GM23338 (cell line): ENCODE data around the gene LRRFIP2. TPM values are rescaled to one million over a fixed set of nuclear protein-coding genes. Genes with fewer than 3 reads are reported as not detected.
A peak's percentile ranks its signal among the peaks of the same experiment; 100 is the strongest.

Source experiments
- ATAC-seq: fragments of 200-7000 bp; cut with Tn5 transposase; 3 replicates; pipeline ENCODE4 v1.9.1; 2020
- DNase-seq: peaks from one replicate; pipeline ENCODE4 v3.0.0-alpha.2; 2015; ENCODE audit warnings: low spot score
- H2AFZ ChIP-seq: fragments of 200-600 bp; sonication (generic); 2 replicates; pipeline ENCODE4 v1.8.0; 2016; ENCODE audit warnings: antibody characterized with exemption, mild to moderate bottlenecking, moderate library complexity
- H3F3A ChIP-seq: fragments of 200-600 bp; sonication (generic); replicated peaks from 2 replicates; pipeline ENCODE4 v1.8.0; 2017; ENCODE audit warnings: antibody characterized with exemption, mixed run types, low read depth
- H3K27ac ChIP-seq: fragments of 200-600 bp; sonication (generic); 2 replicates; pipeline ENCODE4 v1.6.1; 2016; ENCODE audit warnings: low read depth
- H3K27me3 ChIP-seq: fragments of 200-600 bp; sonication (generic); 2 replicates; pipeline ENCODE4 v1.8.0; 2016; ENCODE audit warnings: mild to moderate bottlenecking, mixed run types, moderate library complexity; ENCODE audit not compliant: insufficient read depth
- H3K36me3 ChIP-seq: fragments of 200-600 bp; sonication (generic); 2 replicates; pipeline ENCODE4 v1.8.0; 2016; ENCODE audit warnings: mild to moderate bottlenecking; ENCODE audit not compliant: insufficient read depth
- H3K4me1 ChIP-seq: fragments of 200-600 bp; sonication (generic); 2 replicates; pipeline ENCODE4 v1.8.0; 2016; ENCODE audit warnings: mild to moderate bottlenecking, moderate library complexity; ENCODE audit not compliant: insufficient read depth
- H3K4me2 ChIP-seq: fragments of 200-600 bp; sonication (generic); 2 replicates; pipeline ENCODE4 v1.7.1; 2017; ENCODE audit warnings: mixed run types
- H3K4me3 ChIP-seq: fragments of 200-600 bp; sonication (generic); 2 replicates; pipeline ENCODE4 v1.6.1; 2016; ENCODE audit warnings: mixed run types
- H3K79me2 ChIP-seq: fragments of 200-600 bp; sonication (generic); replicated peaks from 2 replicates; pipeline ENCODE4 v1.8.0; 2017; ENCODE audit warnings: mild to moderate bottlenecking; ENCODE audit not compliant: insufficient read depth
- H3K9me2 ChIP-seq: fragments of 200-600 bp; sonication (generic); 2 replicates; pipeline ENCODE4 v1.8.0; 2017; ENCODE audit not compliant: insufficient read depth
- H4K20me1 ChIP-seq: fragments of 200-600 bp; sonication (generic); replicated peaks from 2 replicates; pipeline ENCODE4 v1.8.0; 2017; ENCODE audit warnings: mild to moderate bottlenecking; ENCODE audit not compliant: insufficient read depth
- H3K27ac Mint-ChIP-seq: 2 replicates; pipeline ENCODE4 v1.8.0; 2020; ENCODE audit warnings: inconsistent platforms, mild to moderate bottlenecking, moderate library complexity, mixed read lengths
- H3K27me3 Mint-ChIP-seq: 3 replicates; pipeline ENCODE4 v1.8.0; 2022; ENCODE audit warnings: low read depth, mild to moderate bottlenecking, moderate library complexity, mixed read lengths, inconsistent platforms; ENCODE audit not compliant: insufficient read depth, poor library complexity
- H3K36me3 Mint-ChIP-seq: 3 replicates; pipeline ENCODE4 v1.8.0; 2021; ENCODE audit warnings: low read depth, mild to moderate bottlenecking, inconsistent platforms, moderate library complexity, mixed read lengths
- H3K4me1 Mint-ChIP-seq: 3 replicates; pipeline ENCODE4 v1.8.0; 2020; ENCODE audit warnings: mild to moderate bottlenecking, inconsistent platforms, mixed read lengths
- H3K4me3 Mint-ChIP-seq: 3 replicates; pipeline ENCODE4 v1.8.0; 2021; ENCODE audit warnings: moderate library complexity, mild to moderate bottlenecking, inconsistent platforms, mixed read lengths
- H3K9me3 Mint-ChIP-seq: 3 replicates; pipeline ENCODE4 v1.8.0; 2020; ENCODE audit warnings: moderate library complexity, mild to moderate bottlenecking, inconsistent platforms, mixed read lengths
- CREB1 ChIP-seq: fragments of 250-450 bp; sonication (Bioruptor Pico); IDR thresholded peaks from 2 replicates; pipeline ENCODE4 v1.5.0; 2020; ENCODE audit warnings: low read depth, mild to moderate bottlenecking, moderate library complexity
- EZH2 ChIP-seq: fragments of 200-600 bp; sonication (generic); IDR thresholded peaks from one replicate; pipeline ENCODE4 v1.8.0; 2017; ENCODE audit warnings: antibody characterized with exemption, mild to moderate bottlenecking, low read depth; ENCODE audit not compliant: unreplicated experiment
- EZH2phosphoT487 ChIP-seq: fragments of 200-600 bp; sonication (generic); IDR thresholded peaks from one replicate; pipeline ENCODE4 v1.8.1; 2018; ENCODE audit warnings: antibody characterized with exemption; ENCODE audit not compliant: unreplicated experiment
- JUNB ChIP-seq: IDR thresholded peaks from one replicate; pipeline ENCODE4 v1.6.1; 2016; ENCODE audit warnings: antibody characterized with exemption; ENCODE audit not compliant: unreplicated experiment
- NANOG ChIP-seq: IDR thresholded peaks from 2 replicates; pipeline ENCODE4 v1.6.1; 2016; ENCODE audit warnings: antibody characterized with exemption, borderline replicate concordance
- POLR2AphosphoS5 ChIP-seq: IDR thresholded peaks from 2 replicates; pipeline ENCODE4 v1.6.1; 2016; ENCODE audit warnings: antibody characterized with exemption, low read depth
- STAT1 ChIP-seq: IDR thresholded peaks from one replicate; pipeline ENCODE4 v1.6.1; 2016; ENCODE audit warnings: antibody characterized with exemption; ENCODE audit not compliant: unreplicated experiment
- ZNF114 ChIP-seq: fragments of 250-450 bp; sonication (Bioruptor Pico); IDR thresholded peaks from 2 replicates; pipeline ENCODE4 v1.5.0; 2020; ENCODE audit warnings: mild to moderate bottlenecking, moderate library complexity
- ZNF331 ChIP-seq: fragments of 250-450 bp; sonication (Bioruptor Pico); IDR thresholded peaks from 2 replicates; pipeline ENCODE4 v1.5.0; 2020; ENCODE audit warnings: low read depth, mild to moderate bottlenecking, moderate library complexity
- polyA plus RNA-seq: library from polyadenylated mRNA; unstranded; fragments of >200 nt; fragmentation: Nextera tagmentation; extraction: Ambion mirVana; gene quantifications from 2 replicates; pipeline ENCODE4 v1.2.1, GENCODE V29; 2016
- total RNA-seq: library from RNA; depleted of rRNA; stranded (reverse); fragments of >200 nt; shearing (Covaris generic); gene quantifications from 2 replicates; pipeline ENCODE4 v1.2.3, GENCODE V29; 2014
- TF ChIP-seq, protein P1 (sequence below): IDR thresholded peaks from 2 replicates; pipeline ENCODE4 v1.6.1; 2016; ENCODE audit warnings: antibody characterized with exemption
- TF ChIP-seq, protein P2 (sequence below): IDR thresholded peaks from one replicate; pipeline ENCODE4 v1.6.1; 2018; ENCODE audit warnings: antibody characterized with exemption; ENCODE audit not compliant: unreplicated experiment
- TF ChIP-seq, protein P3 (sequence below): fragments of 250-450 bp; sonication (Bioruptor Pico); IDR thresholded peaks from 2 replicates; pipeline ENCODE4 v1.5.0; 2020; ENCODE audit warnings: mild to moderate bottlenecking, moderate library complexity
- TF ChIP-seq, protein P4 (sequence below), 2 experiments: fragments of 200-600 bp in 1 of 2; sonication (generic) in 1 of 2; conservative IDR thresholded peaks; 2 replicates each; pipeline versions ENCODE4 v1.5.1 to v1.6.1; 2016 to 2017; ENCODE audit warnings: antibody characterized with exemption in 2 of 2, low read depth in 2 of 2, mild to moderate bottlenecking in 2 of 2, moderate library complexity in 1 of 2

Gene LRRFIP2
- total and polyA plus RNA-seq, 2 experiments from 2014 or later: 20.3 to 29.0 TPM

DNA sequence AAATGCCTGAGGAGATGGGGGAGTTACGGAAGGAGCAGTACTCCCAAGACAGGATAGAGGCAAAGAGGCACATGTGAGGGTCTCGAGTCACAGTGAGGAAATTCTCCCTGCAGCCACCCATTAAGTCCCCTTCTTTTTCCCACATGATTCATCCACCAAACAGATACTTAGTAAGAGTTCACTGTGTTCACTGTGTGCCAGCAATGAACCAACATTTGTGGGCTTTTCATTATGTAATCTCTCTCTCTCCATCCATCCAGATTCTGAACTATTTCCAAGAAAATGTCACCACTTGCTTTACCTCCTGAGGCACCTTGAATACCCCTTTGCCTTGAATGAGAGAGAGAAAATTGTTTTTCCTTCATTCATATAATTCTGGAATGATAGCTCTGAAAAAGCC, 24.6 kb upstream of the LRRFIP2 start:
- H2AFZ ChIP-seq: peak overlapping the region; percentile 32; the same call in 1 of the 2 replicates
- DNase-seq (no peak), ATAC-seq (no peak)
- 0 out of 3 replicates have a peak, but pooled peaks cover 2% of the 10 kb centered on the region for H3K4me1 Mint-ChIP-seq
- no peaks in the 10 kb centered on the region for H3K79me2 ChIP-seq
- no peak overlapping the region for H3K4me3 Mint-ChIP-seq
- peaks cover 1% of the 10 kb centered on the region for H3K27me3 Mint-ChIP-seq
- no peak overlapping the region for H3K4me3 ChIP-seq
- no peaks in the 10 kb centered on the region for H3K4me1 ChIP-seq
- H3F3A ChIP-seq: no peaks in the 10 kb centered on the region
- no peak overlapping the region for H3K27ac ChIP-seq
- no peaks in the 10 kb centered on the region for H3K9me3 Mint-ChIP-seq
- no peak overlapping the region for H3K27ac Mint-ChIP-seq
- TF ChIP-seq CREB1 (CRISPR knock-in tag) (no peak), ZNF114 (CRISPR knock-in tag) (no peak), ZNF331 (CRISPR knock-in tag) (no peak), EZH2phosphoT487 (no peak), STAT1 (no peak), NANOG (no peak), JUNB (no peak), POLR2AphosphoS5 (no peak), EZH2 (no peak)
- TF ChIP-seq, protein P1, sequence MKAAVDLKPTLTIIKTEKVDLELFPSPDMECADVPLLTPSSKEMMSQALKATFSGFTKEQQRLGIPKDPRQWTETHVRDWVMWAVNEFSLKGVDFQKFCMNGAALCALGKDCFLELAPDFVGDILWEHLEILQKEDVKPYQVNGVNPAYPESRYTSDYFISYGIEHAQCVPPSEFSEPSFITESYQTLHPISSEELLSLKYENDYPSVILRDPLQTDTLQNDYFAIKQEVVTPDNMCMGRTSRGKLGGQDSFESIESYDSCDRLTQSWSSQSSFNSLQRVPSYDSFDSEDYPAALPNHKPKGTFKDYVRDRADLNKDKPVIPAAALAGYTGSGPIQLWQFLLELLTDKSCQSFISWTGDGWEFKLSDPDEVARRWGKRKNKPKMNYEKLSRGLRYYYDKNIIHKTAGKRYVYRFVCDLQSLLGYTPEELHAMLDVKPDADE: no peak
- TF ChIP-seq, protein P2, sequence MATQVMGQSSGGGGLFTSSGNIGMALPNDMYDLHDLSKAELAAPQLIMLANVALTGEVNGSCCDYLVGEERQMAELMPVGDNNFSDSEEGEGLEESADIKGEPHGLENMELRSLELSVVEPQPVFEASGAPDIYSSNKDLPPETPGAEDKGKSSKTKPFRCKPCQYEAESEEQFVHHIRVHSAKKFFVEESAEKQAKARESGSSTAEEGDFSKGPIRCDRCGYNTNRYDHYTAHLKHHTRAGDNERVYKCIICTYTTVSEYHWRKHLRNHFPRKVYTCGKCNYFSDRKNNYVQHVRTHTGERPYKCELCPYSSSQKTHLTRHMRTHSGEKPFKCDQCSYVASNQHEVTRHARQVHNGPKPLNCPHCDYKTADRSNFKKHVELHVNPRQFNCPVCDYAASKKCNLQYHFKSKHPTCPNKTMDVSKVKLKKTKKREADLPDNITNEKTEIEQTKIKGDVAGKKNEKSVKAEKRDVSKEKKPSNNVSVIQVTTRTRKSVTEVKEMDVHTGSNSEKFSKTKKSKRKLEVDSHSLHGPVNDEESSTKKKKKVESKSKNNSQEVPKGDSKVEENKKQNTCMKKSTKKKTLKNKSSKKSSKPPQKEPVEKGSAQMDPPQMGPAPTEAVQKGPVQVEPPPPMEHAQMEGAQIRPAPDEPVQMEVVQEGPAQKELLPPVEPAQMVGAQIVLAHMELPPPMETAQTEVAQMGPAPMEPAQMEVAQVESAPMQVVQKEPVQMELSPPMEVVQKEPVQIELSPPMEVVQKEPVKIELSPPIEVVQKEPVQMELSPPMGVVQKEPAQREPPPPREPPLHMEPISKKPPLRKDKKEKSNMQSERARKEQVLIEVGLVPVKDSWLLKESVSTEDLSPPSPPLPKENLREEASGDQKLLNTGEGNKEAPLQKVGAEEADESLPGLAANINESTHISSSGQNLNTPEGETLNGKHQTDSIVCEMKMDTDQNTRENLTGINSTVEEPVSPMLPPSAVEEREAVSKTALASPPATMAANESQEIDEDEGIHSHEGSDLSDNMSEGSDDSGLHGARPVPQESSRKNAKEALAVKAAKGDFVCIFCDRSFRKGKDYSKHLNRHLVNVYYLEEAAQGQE: no peak
- TF ChIP-seq, protein P3, sequence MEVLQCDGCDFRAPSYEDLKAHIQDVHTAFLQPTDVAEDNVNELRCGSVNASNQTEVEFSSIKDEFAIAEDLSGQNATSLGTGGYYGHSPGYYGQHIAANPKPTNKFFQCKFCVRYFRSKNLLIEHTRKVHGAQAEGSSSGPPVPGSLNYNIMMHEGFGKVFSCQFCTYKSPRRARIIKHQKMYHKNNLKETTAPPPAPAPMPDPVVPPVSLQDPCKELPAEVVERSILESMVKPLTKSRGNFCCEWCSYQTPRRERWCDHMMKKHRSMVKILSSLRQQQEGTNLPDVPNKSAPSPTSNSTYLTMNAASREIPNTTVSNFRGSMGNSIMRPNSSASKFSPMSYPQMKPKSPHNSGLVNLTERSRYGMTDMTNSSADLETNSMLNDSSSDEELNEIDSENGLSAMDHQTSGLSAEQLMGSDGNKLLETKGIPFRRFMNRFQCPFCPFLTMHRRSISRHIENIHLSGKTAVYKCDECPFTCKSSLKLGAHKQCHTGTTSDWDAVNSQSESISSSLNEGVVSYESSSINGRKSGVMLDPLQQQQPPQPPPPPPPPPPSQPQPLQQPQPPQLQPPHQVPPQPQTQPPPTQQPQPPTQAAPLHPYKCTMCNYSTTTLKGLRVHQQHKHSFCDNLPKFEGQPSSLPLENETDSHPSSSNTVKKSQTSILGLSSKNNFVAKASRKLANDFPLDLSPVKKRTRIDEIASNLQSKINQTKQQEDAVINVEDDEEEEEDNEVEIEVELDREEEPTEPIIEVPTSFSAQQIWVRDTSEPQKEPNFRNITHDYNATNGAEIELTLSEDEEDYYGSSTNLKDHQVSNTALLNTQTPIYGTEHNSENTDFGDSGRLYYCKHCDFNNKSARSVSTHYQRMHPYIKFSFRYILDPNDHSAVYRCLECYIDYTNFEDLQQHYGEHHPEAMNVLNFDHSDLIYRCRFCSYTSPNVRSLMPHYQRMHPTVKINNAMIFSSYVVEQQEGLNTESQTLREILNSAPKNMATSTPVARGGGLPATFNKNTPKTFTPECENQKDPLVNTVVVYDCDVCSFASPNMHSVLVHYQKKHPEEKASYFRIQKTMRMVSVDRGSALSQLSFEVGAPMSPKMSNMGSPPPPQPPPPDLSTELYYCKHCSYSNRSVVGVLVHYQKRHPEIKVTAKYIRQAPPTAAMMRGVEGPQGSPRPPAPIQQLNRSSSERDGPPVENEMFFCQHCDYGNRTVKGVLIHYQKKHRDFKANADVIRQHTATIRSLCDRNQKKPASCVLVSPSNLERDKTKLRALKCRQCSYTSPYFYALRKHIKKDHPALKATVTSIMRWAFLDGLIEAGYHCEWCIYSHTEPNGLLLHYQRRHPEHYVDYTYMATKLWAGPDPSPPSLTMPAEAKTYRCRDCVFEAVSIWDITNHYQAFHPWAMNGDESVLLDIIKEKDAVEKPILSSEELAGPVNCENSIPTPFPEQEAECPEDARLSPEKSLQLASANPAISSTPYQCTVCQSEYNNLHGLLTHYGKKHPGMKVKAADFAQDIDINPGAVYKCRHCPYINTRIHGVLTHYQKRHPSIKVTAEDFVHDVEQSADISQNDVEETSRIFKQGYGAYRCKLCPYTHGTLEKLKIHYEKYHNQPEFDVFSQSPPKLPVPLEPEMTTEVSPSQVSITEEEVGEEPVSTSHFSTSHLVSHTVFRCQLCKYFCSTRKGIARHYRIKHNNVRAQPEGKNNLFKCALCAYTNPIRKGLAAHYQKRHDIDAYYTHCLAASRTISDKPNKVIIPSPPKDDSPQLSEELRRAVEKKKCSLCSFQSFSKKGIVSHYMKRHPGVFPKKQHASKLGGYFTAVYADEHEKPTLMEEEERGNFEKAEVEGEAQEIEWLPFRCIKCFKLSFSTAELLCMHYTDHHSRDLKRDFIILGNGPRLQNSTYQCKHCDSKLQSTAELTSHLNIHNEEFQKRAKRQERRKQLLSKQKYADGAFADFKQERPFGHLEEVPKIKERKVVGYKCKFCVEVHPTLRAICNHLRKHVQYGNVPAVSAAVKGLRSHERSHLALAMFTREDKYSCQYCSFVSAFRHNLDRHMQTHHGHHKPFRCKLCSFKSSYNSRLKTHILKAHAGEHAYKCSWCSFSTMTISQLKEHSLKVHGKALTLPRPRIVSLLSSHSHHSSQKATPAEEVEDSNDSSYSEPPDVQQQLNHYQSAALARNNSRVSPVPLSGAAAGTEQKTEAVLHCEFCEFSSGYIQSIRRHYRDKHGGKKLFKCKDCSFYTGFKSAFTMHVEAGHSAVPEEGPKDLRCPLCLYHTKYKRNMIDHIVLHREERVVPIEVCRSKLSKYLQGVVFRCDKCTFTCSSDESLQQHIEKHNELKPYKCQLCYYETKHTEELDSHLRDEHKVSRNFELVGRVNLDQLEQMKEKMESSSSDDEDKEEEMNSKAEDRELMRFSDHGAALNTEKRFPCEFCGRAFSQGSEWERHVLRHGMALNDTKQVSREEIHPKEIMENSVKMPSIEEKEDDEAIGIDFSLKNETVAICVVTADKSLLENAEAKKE: no peak
- TF ChIP-seq, protein P4, sequence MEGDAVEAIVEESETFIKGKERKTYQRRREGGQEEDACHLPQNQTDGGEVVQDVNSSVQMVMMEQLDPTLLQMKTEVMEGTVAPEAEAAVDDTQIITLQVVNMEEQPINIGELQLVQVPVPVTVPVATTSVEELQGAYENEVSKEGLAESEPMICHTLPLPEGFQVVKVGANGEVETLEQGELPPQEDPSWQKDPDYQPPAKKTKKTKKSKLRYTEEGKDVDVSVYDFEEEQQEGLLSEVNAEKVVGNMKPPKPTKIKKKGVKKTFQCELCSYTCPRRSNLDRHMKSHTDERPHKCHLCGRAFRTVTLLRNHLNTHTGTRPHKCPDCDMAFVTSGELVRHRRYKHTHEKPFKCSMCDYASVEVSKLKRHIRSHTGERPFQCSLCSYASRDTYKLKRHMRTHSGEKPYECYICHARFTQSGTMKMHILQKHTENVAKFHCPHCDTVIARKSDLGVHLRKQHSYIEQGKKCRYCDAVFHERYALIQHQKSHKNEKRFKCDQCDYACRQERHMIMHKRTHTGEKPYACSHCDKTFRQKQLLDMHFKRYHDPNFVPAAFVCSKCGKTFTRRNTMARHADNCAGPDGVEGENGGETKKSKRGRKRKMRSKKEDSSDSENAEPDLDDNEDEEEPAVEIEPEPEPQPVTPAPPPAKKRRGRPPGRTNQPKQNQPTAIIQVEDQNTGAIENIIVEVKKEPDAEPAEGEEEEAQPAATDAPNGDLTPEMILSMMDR (conservative IDR thresholded peaks at IDR 0.05; ENCODE audit: low read depth in 2 of 2): no peak
- H3K27me3 ChIP-seq: no peaks in the 10 kb centered on the region
- H3K9me2 ChIP-seq: no peaks in the 10 kb centered on the region
- H3K4me2 ChIP-seq: no peak overlapping the region
- H4K20me1 ChIP-seq: no peaks in the 10 kb centered on the region
- H3K36me3 Mint-ChIP-seq: no peaks in the 10 kb centered on the region
- no peaks in the 10 kb centered on the region for H3K36me3 ChIP-seq
